Upper lobe of left lung (tissue), 4 donors: ENCODE data around the gene SEC62.

ENCODE experiments used
- EP300 ChIP-seq, 4 donors: sonication (generic); formaldehyde crosslinking; IDR thresholded peaks; one replicate each; pipeline ENCODE4 v1.5.1; 2017; ENCODE audit warnings: antibody characterized with exemption in 4 of 4, control low read depth in 2 of 4
- POLR2A ChIP-seq, 4 donors: fragments of 450-650 bp; IDR thresholded peaks; one replicate each; pipeline ENCODE4 v1.5.1; 2016 to 2017; ENCODE audit warnings: antibody characterized with exemption in 4 of 4, mild to moderate bottlenecking in 2 of 4
- TF ChIP-seq, protein P1 (sequence below), 6 experiments: fragments of 450-650 bp in 4 of 6; fragments of 200-600 bp in 2 of 6; sonication (generic) in 2 of 6; IDR thresholded peaks; one replicate each; pipeline ENCODE4 v1.5.1; 2016 to 2019; ENCODE audit warnings: antibody characterized with exemption in 6 of 6

DNA sequence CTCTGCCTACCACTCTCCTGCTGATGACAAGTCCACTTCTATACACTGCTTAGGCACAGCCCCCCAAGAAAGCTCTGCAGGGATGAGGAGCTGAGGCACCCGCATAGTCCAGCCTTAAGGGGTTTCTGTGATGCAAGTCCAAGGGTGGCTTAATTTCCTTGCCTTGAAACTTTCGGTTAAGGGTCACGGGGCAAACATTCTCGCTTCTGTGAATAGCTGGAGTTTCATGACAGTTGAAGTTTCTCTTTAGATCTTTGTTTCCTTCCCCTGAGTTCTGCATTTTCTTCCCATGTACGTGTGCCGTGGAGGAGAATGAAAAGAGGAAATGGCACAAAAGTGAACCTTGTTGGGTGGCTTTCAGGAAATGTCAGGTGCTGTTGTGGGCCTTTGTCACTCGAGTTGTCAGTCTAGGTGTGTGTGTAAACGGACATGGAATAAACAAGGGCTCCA, 78.2 kb downstream of the SEC62 start:
- TF ChIP-seq, protein P1, sequence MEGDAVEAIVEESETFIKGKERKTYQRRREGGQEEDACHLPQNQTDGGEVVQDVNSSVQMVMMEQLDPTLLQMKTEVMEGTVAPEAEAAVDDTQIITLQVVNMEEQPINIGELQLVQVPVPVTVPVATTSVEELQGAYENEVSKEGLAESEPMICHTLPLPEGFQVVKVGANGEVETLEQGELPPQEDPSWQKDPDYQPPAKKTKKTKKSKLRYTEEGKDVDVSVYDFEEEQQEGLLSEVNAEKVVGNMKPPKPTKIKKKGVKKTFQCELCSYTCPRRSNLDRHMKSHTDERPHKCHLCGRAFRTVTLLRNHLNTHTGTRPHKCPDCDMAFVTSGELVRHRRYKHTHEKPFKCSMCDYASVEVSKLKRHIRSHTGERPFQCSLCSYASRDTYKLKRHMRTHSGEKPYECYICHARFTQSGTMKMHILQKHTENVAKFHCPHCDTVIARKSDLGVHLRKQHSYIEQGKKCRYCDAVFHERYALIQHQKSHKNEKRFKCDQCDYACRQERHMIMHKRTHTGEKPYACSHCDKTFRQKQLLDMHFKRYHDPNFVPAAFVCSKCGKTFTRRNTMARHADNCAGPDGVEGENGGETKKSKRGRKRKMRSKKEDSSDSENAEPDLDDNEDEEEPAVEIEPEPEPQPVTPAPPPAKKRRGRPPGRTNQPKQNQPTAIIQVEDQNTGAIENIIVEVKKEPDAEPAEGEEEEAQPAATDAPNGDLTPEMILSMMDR (IDR thresholded peaks at IDR 0.05) = no peak
- TF ChIP-seq EP300 (IDR thresholded peaks at IDR 0.05) (no peak), POLR2A (IDR thresholded peaks at IDR 0.05) (no peak)
